ENCODE data around the gene ZSCAN5C.

- TF ChIP-seq YY1 (IDR thresholded peaks at IDR 0.05; ENCODE audit: insufficient read depth, insufficient read length) (no peak), ZNF274 (IDR thresholded peaks at IDR 0.05; ENCODE audit: low read depth, low read length) (no peak)
These were observed 2.4 kb upstream of the ZSCAN5C start for GRCh38 chr19:56199687-56200086.
